ENCODE data around the gene BCKDHB.

DNA sequence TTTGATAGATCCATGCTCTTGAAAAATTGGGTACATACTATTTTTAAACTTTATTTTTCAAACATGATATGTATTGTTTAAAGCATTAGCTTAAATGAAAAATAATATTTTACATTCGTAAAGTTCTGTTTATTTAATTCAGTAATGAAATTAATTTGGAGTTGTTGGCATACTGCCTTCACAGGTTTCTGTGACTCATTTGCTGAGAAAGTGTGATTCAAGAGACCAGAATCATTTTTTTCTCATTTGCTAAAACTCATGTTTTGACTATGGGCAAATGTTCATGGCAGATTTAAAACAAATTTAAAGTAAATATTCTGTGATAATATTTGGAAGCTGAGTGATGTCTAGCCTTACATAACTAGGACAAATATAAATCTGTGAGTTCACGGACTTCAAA is 230.4 kb downstream of the BCKDHB start:
- TF ChIP-seq, protein P1, sequence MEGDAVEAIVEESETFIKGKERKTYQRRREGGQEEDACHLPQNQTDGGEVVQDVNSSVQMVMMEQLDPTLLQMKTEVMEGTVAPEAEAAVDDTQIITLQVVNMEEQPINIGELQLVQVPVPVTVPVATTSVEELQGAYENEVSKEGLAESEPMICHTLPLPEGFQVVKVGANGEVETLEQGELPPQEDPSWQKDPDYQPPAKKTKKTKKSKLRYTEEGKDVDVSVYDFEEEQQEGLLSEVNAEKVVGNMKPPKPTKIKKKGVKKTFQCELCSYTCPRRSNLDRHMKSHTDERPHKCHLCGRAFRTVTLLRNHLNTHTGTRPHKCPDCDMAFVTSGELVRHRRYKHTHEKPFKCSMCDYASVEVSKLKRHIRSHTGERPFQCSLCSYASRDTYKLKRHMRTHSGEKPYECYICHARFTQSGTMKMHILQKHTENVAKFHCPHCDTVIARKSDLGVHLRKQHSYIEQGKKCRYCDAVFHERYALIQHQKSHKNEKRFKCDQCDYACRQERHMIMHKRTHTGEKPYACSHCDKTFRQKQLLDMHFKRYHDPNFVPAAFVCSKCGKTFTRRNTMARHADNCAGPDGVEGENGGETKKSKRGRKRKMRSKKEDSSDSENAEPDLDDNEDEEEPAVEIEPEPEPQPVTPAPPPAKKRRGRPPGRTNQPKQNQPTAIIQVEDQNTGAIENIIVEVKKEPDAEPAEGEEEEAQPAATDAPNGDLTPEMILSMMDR (IDR thresholded peaks at IDR 0.05), result no peak
- TF ChIP-seq POLR2AphosphoS5 (IDR thresholded peaks at IDR 0.05) (no peak), POLR2A (IDR thresholded peaks at IDR 0.05) (no peak), EP300 (IDR thresholded peaks at IDR 0.05) (no peak)

Measured in upper lobe of left lung (tissue), 4 donors.